Measurements from ENCODE around the gene FLNA. TPM values are rescaled to one million over a fixed set of nuclear protein-coding genes. Genes with fewer than 3 reads are reported as not detected.

FLNA gene
- polyA plus RNA-seq, 1 donor from 2014 or later = 84.9 TPM

- peaks cover 26% of the 10 kb centered on the region for H3K79me2 ChIP-seq (replicated peaks; ENCODE audit: insufficient read depth, low read length)
- H3K27ac ChIP-seq (ENCODE audit: low read length) = no peak overlapping the region
These were observed 1.8 kb downstream of the FLNA start for GRCh38 chrX:154372612-154373022.

GRCh38 chrX:154371789-154372300 is 2.6 kb downstream of the FLNA start:
- H3K4me3 ChIP-seq (ENCODE audit: low read length) = peak overlapping the region; percentile 84
- no peaks in the 10 kb centered on the region for H3K27me3 ChIP-seq (ENCODE audit: insufficient read depth, low read depth, low read length)
- H3F3A ChIP-seq (ENCODE audit: insufficient read depth, low read length, poor library complexity, severe bottlenecking) = no peaks in the 10 kb centered on the region
- H3K36me3 ChIP-seq (ENCODE audit: insufficient read depth, low read length) = no peaks in the 10 kb centered on the region
- H3K9me2 ChIP-seq (ENCODE audit: insufficient read depth, low read length) = no peaks in the 10 kb centered on the region
- H3K4me2 ChIP-seq (ENCODE audit: low read length) = no peak overlapping the region
- TF ChIP-seq RAD21 (conservative IDR thresholded peaks at IDR 0.05) (no peak), POLR2AphosphoS5 (IDR thresholded peaks at IDR 0.05) (no peak), REST (IDR thresholded peaks at IDR 0.05; ENCODE audit: borderline replicate concordance) (no peak), EP300 (conservative IDR thresholded peaks at IDR 0.05; ENCODE audit: poor library complexity, severe bottlenecking) (no peak), TAF1 (IDR thresholded peaks at IDR 0.05; ENCODE audit: low read depth) (no peak), CTCF (IDR thresholded peaks at IDR 0.05; ENCODE audit: poor library complexity, severe bottlenecking) (no peak)
- H4K20me1 ChIP-seq (ENCODE audit: insufficient read depth) = no peaks in the 10 kb centered on the region
- H2AFZ ChIP-seq (ENCODE audit: low read depth, low read length) = no peak overlapping the region
- peak overlapping the region; percentile 37 for H3K27ac ChIP-seq (ENCODE audit: low read length)
- H3K9ac ChIP-seq (ENCODE audit: low read length) = peak overlapping the region; percentile 89
- no peaks in the 10 kb centered on the region for H3K9me3 ChIP-seq (ENCODE audit: low read length)
- H3K79me2 ChIP-seq (replicated peaks; ENCODE audit: insufficient read depth, low read length) = peaks cover 26% of the 10 kb centered on the region

More at GRCh38 chrX:154372612-154373022, 1.8 kb downstream of the FLNA start:
- TF ChIP-seq POLR2AphosphoS5 (IDR thresholded peaks at IDR 0.05) (no peak), REST (IDR thresholded peaks at IDR 0.05; ENCODE audit: borderline replicate concordance) (no peak), EZH2 (IDR thresholded peaks at IDR 0.05; ENCODE audit: borderline replicate concordance, insufficient read depth, low read length, poor library complexity, severe bottlenecking) (no peak), EP300 (conservative IDR thresholded peaks at IDR 0.05; ENCODE audit: poor library complexity, severe bottlenecking) (no peak), TAF1 (IDR thresholded peaks at IDR 0.05; ENCODE audit: low read depth) (no peak), RAD21 (conservative IDR thresholded peaks at IDR 0.05) (no peak), MXI1 (conservative IDR thresholded peaks at IDR 0.05; ENCODE audit: poor library complexity, severe bottlenecking) (no peak), CTCF (IDR thresholded peaks at IDR 0.05; ENCODE audit: poor library complexity, severe bottlenecking) (no peak), SMC3 (conservative IDR thresholded peaks at IDR 0.05; ENCODE audit: poor library complexity) (no peak)
- Histone ChIP-seq H3K9me2 (ENCODE audit: insufficient read depth, low read length) (no peaks in the 10 kb centered on the region), H3F3A (ENCODE audit: insufficient read depth, low read length, poor library complexity, severe bottlenecking) (no peaks in the 10 kb centered on the region), H3K27me3 (ENCODE audit: insufficient read depth, low read depth, low read length) (no peaks in the 10 kb centered on the region), H4K20me1 (ENCODE audit: insufficient read depth) (no peaks in the 10 kb centered on the region), H3K9ac (ENCODE audit: low read length) (no peak overlapping the region), H3K4me3 (ENCODE audit: low read length) (no peak overlapping the region), H3K9me3 (ENCODE audit: low read length) (no peaks in the 10 kb centered on the region), H3K4me2 (ENCODE audit: low read length) (no peak overlapping the region), H3K36me3 (ENCODE audit: insufficient read depth, low read length) (no peaks in the 10 kb centered on the region), H2AFZ (ENCODE audit: low read depth, low read length) (no peak overlapping the region)

Data from neural cell (in vitro differentiated cells).